Hematopoietic multipotent progenitor cell treated with erythropoietin and hydrocortisone succinate and interleukin-3 and kit ligand, for 4 days (in vitro differentiated cells): ENCODE results near the gene TRIM69.
"Not testable (repeated sequence)": the region's sequence is repeated elsewhere in the genome, so short reads cannot be mapped to it uniquely, and the experiment has no call there.

Source experiments
- DNase-seq: peaks from one replicate; pipeline ENCODE4 v3.0.0-alpha.2; 2015

The TRIM69 gene

GRCh38 chr15:44736181-44736765, at the start of gene TRIM69:
Gene TRIM69 (plus strand): TSS chr15:44736528. CDS start chr15:44736705, 177 bp downstream.
- DNase-seq, result no peak

GRCh38 chr15:44689318-44689717, 47.0 kb upstream of the TRIM69 start:
- DNase-seq, result not testable (repeated sequence)

GRCh38 chr15:44690245-44690644, 46.1 kb upstream of the TRIM69 start:
- DNase-seq, result not testable (repeated sequence)

GRCh38 chr15:44692659-44693058, 43.7 kb upstream of the TRIM69 start:
- DNase-seq, result no peak

- no peak for DNase-seq
Measured at GRCh38 chr15:44694416-44694815, 41.9 kb upstream of the TRIM69 start.

GRCh38 chr15:44695294-44695693, 41.0 kb upstream of the TRIM69 start:
- no peak for DNase-seq

GRCh38 chr15:44697014-44697413, 39.3 kb upstream of the TRIM69 start:
- no peak for DNase-seq

- DNase-seq, result no peak
Measured at GRCh38 chr15:44698641-44699040, 37.7 kb upstream of the TRIM69 start.

- DNase-seq, result not testable (repeated sequence)
Measured at GRCh38 chr15:44700676-44701075, 35.7 kb upstream of the TRIM69 start.

GRCh38 chr15:44705986-44706385, 30.3 kb upstream of the TRIM69 start:
- no peak for DNase-seq

GRCh38 chr15:44706401-44706800, 29.9 kb upstream of the TRIM69 start:
- DNase-seq, result peak; percentile 31

GRCh38 chr15:44706946-44707636, 29.2 kb upstream of the TRIM69 start:
- DNase-seq, result no peak

- DNase-seq, result peak; percentile 87
Measured at GRCh38 chr15:44710236-44711095, 25.9 kb upstream of the TRIM69 start.

GRCh38 chr15:44711096-44711742, 25.1 kb upstream of the TRIM69 start, which contains the start of the genes B2M and PATL2:
Gene B2M (plus strand): TSS chr15:44711517. CDS start chr15:44711547, 30 bp downstream.
Gene PATL2 (minus strand): TSS chr15:44711323. CDS start chr15:44676490, 34,833 bp downstream.
- peak; percentile 99 for DNase-seq

- DNase-seq, result peak; percentile 82
Measured at GRCh38 chr15:44711743-44712345, 24.5 kb upstream of the TRIM69 start.

- peak; percentile 96 for DNase-seq
Measured at GRCh38 chr15:44712346-44713005, 23.9 kb upstream of the TRIM69 start.

GRCh38 chr15:44713006-44713966, 23.0 kb upstream of the TRIM69 start:
- peak; percentile 79 for DNase-seq

GRCh38 chr15:44715142-44715796, 21.1 kb upstream of the TRIM69 start:
- no peak for DNase-seq

- no peak for DNase-seq
Measured at GRCh38 chr15:44715797-44716334, 20.5 kb upstream of the TRIM69 start.
